ENCODE measurements around the gene DRC3. TPM values are rescaled to one million over a fixed set of nuclear protein-coding genes. Genes with fewer than 3 reads are reported as not detected.

Gene DRC3
- total RNA-seq, 1 experiment from 2014 or later: 0.68 TPM

- Histone ChIP-seq H2BK15ac (ENCODE audit: low read depth, low read length) (no peak overlapping the region), H3T11ph (ENCODE audit: low read length) (no peak overlapping the region), H3K23me2 (ENCODE audit: insufficient read length, low read depth, low read length, poor library complexity, severe bottlenecking) (peaks cover 12% of the 10 kb centered on the region), H3K56ac (ENCODE audit: insufficient read length, low read depth, low read length) (no peak overlapping the region), H3K23ac (ENCODE audit: insufficient read length, low read depth, low read length) (no peak overlapping the region), H4K91ac (ENCODE audit: insufficient read length, low read depth, low read length) (no peak overlapping the region), H2BK120ac (ENCODE audit: low read depth, low read length, poor library complexity, severe bottlenecking) (no peak overlapping the region), H3K9ac (ENCODE audit: extremely low read depth, insufficient read length, low read length) (peak overlapping the region; percentile 9), H4K5ac (ENCODE audit: insufficient read length, low read depth, low read length) (no peak overlapping the region), H2BK20ac (ENCODE audit: low read depth, low read length, poor library complexity, severe bottlenecking) (no peak overlapping the region), H3K4ac (ENCODE audit: low read depth, low read length) (no peak overlapping the region), H3K4me1 (ENCODE audit: insufficient read depth, low read length) (no peaks in the 10 kb centered on the region; the same call in 1 of the 2 replicates), H3K18ac (ENCODE audit: insufficient read length, low read depth, low read length) (no peak overlapping the region), H3K27ac (ENCODE audit: insufficient read length, low read depth, low read length) (no peak overlapping the region), H4K20me1 (ENCODE audit: control insufficient read depth, insufficient read depth, insufficient read length) (no peaks in the 10 kb centered on the region), H3K79me2 (ENCODE audit: insufficient read depth, low read length) (no peaks in the 10 kb centered on the region), H3K4me2 (ENCODE audit: insufficient read depth, insufficient read length, low read length) (peak overlapping the region; percentile 86), H3K9me3 (ENCODE audit: control insufficient read depth, low read depth, low read length) (no peaks in the 10 kb centered on the region), H3K79me1 (ENCODE audit: insufficient read depth, low read depth, low read length, poor library complexity, severe bottlenecking) (no peaks in the 10 kb centered on the region), H2BK12ac (ENCODE audit: insufficient read length, low read depth, low read length) (no peak overlapping the region), H2AFZ (ENCODE audit: low read length) (no peak overlapping the region), H3K27me3 (ENCODE audit: insufficient read depth, low read length) (no peaks in the 10 kb centered on the region), H3K14ac (ENCODE audit: insufficient read depth, low read length) (no peak overlapping the region; the same call in 1 of the 2 replicates), H4K8ac (replicated peaks; ENCODE audit: insufficient read length, low read depth, low read length) (no peak overlapping the region), H2BK5ac (ENCODE audit: insufficient read length, low read length) (no peak overlapping the region), H2AK5ac (ENCODE audit: insufficient read length, low read length) (no peak overlapping the region)
- no peak for DNase-seq
- TF ChIP-seq CTCF (conservative IDR thresholded peaks at IDR 0.05): no peak
- H3K27ac Mint-ChIP-seq: peak overlapping the region in 1 of 3 experiments; percentile 70; a peak in 4 of 7 replicates
- H3K4me1 Mint-ChIP-seq: peaks cover 30 to 35% of the 10 kb centered on the region in 2 experiments
- peaks cover 4% of the 10 kb centered on the region for H3K27me3 Mint-ChIP-seq (ENCODE audit: low read depth)
- H3K9me3 Mint-ChIP-seq: no peaks in the 10 kb centered on the region; a peak in 2 of 5 replicates
- no CpG with 5 or more reads among the region's 6 CpGs for WGBS (ENCODE audit: extremely low coverage, insufficient read length, low lambda C conversion rate)
- H3K4me3 Mint-ChIP-seq: peak overlapping the region; percentile 86 to 94
- peaks cover 0 to 5% (median 2%) of the 10 kb centered on the region in 3 experiments; a peak in 3 of 7 replicates for H3K36me3 Mint-ChIP-seq (ENCODE audit: insufficient read depth in 1 of 3, low read depth in 3 of 3)
Observed at GRCh38 chr17:18040261-18040858, 67.7 kb downstream of the DRC3 start.
